HG03442 (cell line): ENCODE measurements around the gene TERB1.

Source experiments
- ATAC-seq: cut with Tn5 transposase; IDR thresholded peaks from one replicate; pipeline ENCODE4 v1.9.1; 2021; ENCODE audit warnings: mild to moderate bottlenecking, moderate library complexity; ENCODE audit not compliant: unreplicated experiment

The TERB1 gene

GRCh38 chr16:66750279-66751052 is 50.9 kb downstream of the TERB1 start:
- ATAC-seq, result no peak

- ATAC-seq, result peak; percentile 51
Measured at GRCh38 chr16:66746682-66747081, 54.7 kb downstream of the TERB1 start.

- no peak for ATAC-seq
Measured at GRCh38 chr16:66746048-66746447, 55.3 kb downstream of the TERB1 start.

GRCh38 chr16:66741950-66742808 is 59.2 kb downstream of the TERB1 start:
- ATAC-seq, result no peak

- ATAC-seq, result no peak
Measured at GRCh38 chr16:66741169-66741900, 60.0 kb downstream of the TERB1 start.

- no peak for ATAC-seq
Measured at GRCh38 chr16:66740533-66740932, 60.9 kb downstream of the TERB1 start.

- ATAC-seq, result no peak
Measured at GRCh38 chr16:66740010-66740409, 61.4 kb downstream of the TERB1 start.

- no peak for ATAC-seq
Measured at GRCh38 chr16:66735891-66736290, 65.5 kb downstream of the TERB1 start.

- ATAC-seq, result no peak
Measured at GRCh38 chr16:66731101-66731500, 70.3 kb downstream of the TERB1 start.

- ATAC-seq, result no peak
Measured at GRCh38 chr16:66728804-66729203, 72.6 kb downstream of the TERB1 start.

- ATAC-seq, result peak; percentile 50
Measured at GRCh38 chr16:66728117-66728787, 73.1 kb downstream of the TERB1 start.

- ATAC-seq, result no peak
Measured at GRCh38 chr16:66720766-66721165, 80.6 kb downstream of the TERB1 start.

- no peak for ATAC-seq
Measured at GRCh38 chr16:66719246-66719645, 82.1 kb downstream of the TERB1 start.

- no peak for ATAC-seq
Measured at GRCh38 chr16:66717776-66718175, 83.6 kb downstream of the TERB1 start.

- ATAC-seq, result no peak
Measured at GRCh38 chr16:66717112-66717675, 84.2 kb downstream of the TERB1 start.

GRCh38 chr16:66714654-66715307 is 86.6 kb downstream of the TERB1 start:
- ATAC-seq, result no peak

GRCh38 chr16:66714062-66714461 is 87.3 kb downstream of the TERB1 start:
- ATAC-seq, result no peak

- no peak for ATAC-seq
Measured at GRCh38 chr16:66713076-66713475, 88.3 kb downstream of the TERB1 start.

GRCh38 chr16:66712512-66712911 is 88.9 kb downstream of the TERB1 start:
- ATAC-seq, result no peak

GRCh38 chr16:66711581-66711980 is 89.8 kb downstream of the TERB1 start:
- ATAC-seq, result no peak
